Endometrium (tissue), 2 donors: ENCODE data around the gene BEAN1.

Source experiments
- FAIRE-seq: peaks from 2 replicates; lab custom pipeline; 2012; peaks lifted over from hg19 to GRCh38; lab: Jason Lieb, UNC
- donor health status: control.
- donor health status: control.

Gene BEAN1

DNA sequence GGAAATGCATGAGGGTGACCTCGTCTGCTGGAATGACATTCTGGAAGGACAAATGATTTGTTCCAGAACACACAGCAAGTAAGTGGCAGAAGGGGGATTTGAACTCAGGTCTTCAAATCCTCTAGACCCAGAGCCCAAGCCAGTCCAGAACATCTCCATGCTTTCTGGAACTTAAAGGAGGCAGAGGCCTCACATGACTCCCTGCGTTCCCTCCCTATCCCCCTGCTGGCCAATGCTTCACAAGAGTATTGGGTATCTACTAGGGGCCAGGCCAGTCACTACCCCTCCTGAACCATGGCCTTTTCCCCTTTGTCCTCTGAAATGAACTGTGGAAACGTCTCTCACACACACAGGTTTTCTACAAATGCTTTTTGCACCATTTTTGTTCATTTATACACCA is 7.6 kb upstream of the BEAN1 start:
- FAIRE-seq, result no peak

DNA sequence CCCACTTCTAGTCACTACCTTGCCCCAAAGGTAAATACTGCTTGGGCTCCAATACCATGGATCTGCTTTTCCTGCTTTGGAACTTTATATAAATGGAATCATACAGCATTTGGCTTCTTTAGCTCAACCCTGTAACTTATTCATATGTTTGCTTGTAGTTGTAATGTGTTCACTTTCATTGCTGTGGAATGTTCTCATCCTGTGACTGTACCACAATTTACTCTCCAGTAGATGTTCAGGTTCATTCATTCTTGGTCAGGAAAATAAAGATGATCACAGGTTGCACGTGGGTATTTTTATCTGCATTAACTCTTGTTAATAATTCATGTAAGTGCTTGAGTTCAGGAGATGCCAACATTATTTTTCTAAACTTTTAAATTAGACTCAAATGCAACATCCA is 6.7 kb upstream of the BEAN1 start:
- no peak for FAIRE-seq

DNA sequence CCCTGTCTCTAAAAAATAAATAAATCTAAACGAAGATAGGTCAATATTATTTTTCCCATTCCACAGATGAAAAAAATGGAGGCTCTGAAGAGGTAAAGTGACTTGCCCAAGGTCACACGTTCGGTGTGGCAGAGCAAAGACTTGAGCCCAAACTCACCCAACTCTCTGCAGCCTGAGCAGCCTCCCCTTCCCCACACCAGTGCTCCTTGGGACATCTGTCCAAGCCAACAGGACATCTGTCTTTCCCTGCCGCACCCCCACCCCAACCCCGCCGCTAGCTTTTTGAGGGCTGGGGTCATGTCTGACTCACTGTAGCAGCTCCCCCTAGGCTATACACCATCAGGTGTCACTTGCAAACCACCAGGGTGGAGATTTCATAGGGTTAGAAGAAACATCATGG is 5.2 kb upstream of the BEAN1 start:
- FAIRE-seq, result no peak

DNA sequence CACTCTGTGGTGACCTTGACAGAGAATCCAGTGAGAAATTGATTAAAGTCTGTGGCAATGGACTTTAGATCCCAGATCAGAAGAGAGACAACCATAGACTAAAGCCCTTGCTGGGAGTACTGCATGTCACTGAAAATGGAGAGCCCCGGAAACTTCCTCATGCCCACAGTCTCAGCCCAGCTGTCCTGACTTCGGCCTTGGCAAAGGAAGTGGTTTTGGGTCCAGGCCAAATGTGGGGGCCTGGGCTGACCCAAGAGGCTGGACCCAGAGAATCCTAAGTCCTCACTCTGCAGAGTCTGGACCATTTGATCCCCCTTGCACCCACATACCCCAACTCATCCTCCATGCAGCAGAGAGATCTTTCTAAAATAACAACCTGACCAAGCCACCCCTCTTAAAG is 4.7 kb upstream of the BEAN1 start:
- no peak for FAIRE-seq

DNA sequence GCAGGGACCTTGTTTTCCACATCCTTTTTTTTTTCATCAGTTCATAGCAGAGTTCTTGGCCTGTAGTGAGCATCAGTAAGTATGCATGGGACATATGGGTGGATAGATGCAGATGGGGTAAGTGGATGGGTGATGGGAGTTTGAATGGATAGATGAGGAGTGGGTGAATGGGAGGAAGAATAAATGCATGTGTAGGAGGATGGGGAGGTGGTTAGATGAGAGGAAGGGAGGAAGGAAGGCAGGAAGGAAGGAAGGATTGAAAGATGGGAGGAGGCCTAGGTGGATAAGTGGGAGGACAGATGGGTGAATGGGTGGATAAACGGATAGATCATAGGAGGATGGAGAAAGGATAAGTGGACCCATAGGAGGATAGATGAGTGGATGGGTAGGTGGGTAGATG is 3.9 kb upstream of the BEAN1 start:
- no peak for FAIRE-seq

DNA sequence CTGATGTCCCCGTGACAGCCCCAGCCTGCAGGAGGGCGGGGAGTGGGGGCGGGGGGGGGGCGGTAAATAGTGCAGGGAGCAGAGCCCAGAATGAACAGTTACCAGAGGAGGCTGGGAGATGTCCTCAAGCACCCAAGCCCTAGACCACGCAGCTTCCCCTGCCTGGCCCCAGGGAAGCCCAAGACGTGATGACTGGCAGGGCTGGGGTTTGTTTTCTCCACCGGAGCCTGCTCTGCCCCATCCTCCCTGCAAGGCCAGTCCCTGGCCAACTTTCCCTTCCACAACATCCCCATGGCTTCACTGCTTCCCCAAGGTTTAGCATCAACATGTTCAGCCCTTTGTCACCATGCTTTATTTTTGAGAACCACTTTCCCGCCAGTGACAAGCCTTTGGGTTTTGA is 1.4 kb upstream of the BEAN1 start:
- FAIRE-seq, result no peak

DNA sequence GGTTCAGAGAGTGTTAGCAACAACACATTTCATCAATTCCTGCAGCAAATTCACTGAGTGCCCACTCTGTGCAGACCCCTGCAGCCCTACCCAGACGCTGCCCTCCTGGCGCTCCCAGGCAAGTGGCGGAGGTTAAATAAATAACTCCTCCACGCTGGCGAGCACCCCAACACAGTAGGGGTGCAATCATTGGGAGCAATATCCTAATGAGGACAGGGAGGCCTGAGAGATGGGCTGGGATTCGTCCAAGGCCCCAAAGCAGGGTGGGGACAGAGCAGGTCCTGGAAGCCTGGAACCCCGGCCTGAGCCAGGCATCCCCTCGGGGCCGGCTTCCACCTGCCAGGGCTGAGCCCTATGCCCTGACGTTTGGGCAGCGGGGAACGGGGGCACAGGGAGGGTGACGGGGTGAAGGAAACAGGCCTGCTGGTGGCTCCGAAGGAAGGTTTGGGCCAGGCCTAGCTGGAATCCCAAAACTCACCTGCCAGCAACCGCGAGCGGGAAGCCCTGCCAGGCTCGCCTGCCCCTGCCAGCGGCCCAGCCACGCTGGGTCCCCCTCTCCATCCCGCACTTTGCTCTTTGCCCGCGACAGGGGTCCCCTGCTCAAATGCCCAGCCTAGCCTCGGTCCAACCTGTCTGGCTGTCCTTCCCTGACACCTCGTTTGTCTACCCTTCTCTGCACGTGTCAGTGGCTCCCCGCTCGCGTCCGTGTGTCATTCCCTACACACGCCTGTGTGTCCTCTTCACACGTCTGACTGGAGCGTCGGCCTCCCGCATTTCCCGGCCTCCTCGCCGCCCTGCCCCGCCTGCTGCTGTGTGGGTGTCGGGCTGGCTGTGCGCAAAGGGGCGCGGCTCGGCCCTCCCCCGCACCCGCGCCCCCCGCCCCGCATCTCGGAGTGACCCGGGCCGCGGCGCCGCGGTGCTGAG is 721 bp upstream of the BEAN1 start:
- FAIRE-seq, result no peak

DNA sequence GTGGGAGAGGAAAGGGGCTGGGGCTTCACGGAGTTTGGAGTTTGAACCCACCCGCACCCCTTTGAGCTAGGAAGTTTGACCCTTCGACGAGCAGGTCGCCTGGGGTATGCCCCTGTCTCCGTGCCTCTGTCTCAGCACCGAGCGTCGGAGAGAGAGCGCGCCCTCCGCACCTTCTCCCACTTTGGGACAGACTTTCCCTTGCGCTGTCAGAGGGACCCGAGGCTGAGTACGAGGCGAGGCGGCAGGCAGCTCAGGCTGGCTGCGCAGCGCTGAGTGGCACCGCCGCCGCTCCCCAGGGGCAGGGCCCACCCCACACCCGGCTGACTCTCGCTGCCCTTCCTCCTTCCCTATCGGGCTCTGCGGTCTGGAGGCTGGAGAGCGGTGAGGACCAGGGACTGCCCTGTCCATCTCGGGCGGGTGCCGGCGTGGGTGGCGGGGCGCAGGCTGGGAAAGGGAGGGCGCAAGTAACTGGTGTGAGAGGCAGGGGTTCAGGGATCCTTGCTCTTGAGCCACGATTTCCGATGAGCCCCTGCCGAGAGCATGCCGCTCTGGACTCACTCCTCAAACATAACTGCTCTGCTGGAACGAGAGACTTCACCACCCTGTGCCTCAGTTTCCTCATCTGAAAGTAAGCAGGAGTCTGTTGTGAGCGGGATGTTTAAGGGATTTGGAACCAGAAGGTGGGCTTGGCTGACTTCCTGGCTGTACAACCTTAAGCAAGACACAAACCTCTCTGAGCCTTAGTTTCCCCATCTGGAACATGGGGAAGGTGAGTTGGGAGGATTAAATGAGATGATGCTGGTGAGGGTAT is 981 bp downstream of the BEAN1 start:
- no peak for FAIRE-seq

DNA sequence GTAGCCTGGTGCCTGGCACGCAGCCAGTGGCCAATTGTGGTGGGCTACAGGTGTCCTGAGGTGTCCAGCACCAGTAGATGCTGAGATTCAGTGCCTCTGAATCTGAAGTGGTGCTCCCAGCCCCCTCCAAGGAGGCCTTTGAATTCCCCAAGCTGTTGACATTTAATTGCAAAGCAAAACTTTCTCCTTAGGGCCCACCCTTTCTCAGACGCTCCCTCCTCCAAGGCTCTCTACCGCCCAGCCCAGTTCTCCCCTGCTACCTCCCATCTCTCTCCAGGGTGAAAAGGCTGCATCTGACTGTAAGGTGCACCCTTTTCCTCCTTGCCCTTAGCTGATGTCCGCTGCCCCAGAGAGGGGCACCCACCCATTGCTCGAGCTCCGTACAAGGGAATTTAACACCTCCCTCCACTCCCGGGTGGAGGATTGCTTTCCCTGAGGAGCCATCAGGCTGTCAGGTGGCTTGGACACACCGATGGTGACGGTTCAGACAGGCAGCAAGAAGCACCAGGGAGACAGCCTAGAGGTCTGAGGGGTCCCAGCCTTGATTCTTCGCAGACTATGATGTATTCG is 1.7 kb downstream of the BEAN1 start:
- FAIRE-seq, result no peak

DNA sequence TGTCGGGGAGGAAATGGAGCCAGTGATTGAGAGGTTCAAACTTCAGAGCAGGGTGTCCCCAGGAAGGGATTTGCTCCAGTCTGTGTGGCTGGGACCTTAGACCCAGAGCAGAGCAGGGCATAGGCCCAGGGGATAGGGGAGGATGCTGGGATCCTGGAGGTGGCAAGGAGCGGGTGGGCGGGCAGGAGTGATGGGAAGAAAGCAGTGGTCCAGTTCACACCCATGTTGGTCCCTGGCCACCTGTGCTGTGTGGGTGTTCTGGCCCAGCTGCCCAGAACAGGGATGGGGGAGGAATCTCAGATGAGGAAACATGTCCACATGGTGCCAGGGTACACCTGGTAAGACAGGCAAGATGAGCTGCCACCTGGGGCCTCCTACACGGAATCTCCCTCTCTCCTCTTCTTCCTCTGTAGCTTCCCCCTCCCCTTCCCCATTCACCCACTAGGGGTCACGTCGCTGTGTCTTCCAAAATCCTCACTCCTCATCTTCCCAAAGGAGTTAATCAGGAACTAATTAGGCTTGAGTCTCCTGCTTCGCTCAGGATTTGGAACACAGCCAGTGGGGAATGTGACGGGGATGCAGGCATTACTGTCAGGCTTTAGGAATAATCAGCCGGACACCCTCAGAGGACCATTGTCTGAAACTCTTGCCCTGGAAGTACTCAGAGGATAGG is 2.3 kb downstream of the BEAN1 start:
- no peak for FAIRE-seq

DNA sequence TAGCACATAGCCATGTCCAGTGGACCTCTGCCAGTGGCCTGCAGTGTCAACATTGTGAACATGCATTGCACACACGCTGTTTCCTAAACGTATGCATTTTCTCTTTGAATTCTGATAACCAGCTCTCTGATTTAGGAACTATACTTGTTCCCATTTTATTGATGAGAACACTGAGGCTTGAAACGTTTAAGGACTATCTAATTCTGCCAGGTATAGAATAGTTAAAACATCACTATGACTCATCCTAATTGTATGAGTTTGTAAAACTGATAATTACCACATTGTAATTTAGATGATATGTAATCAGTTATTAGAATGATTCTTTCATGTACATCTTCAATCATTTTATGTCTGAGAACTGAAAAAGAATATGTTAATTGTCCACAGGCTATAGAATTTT is 3.1 kb downstream of the BEAN1 start:
- no peak for FAIRE-seq

DNA sequence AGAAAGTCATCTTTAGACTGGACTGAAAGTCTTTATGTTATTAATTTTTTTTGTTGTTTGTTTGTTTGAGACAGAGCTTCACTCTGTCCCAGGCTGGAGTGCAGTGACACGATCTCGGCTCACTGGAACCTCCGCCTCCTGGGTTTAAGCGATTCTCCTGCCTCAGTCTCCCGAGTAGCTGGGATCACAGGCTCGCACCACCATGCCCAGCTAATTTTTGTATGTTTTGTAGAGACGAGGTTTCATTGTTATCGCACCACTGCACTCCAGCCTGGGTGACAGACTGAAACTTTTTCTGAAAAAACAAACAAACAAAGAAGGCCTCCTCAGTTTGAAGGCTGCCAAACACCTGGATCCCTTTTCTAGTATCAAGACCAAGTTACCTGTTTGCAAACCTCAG is 4.7 kb downstream of the BEAN1 start:
- no peak for FAIRE-seq

DNA sequence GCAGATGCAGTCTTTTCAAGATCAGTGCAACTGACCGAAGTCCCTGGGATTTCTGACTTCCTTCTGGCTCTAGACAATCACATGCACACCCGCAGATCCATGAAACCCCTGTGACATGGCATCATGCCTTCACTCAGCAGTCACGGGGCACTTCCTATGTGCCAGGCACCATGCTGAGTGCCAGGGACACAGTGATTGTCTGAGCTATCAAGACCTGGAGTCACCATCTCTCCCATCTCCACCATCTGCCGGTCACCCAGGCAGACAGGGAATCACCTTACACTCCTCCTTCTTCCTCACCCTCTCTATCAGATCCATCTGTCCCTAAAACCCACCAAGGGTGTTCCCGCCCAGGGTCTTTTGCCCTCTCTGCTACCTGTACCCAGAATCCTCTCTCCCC is 5.3 kb downstream of the BEAN1 start:
- FAIRE-seq, result no peak

DNA sequence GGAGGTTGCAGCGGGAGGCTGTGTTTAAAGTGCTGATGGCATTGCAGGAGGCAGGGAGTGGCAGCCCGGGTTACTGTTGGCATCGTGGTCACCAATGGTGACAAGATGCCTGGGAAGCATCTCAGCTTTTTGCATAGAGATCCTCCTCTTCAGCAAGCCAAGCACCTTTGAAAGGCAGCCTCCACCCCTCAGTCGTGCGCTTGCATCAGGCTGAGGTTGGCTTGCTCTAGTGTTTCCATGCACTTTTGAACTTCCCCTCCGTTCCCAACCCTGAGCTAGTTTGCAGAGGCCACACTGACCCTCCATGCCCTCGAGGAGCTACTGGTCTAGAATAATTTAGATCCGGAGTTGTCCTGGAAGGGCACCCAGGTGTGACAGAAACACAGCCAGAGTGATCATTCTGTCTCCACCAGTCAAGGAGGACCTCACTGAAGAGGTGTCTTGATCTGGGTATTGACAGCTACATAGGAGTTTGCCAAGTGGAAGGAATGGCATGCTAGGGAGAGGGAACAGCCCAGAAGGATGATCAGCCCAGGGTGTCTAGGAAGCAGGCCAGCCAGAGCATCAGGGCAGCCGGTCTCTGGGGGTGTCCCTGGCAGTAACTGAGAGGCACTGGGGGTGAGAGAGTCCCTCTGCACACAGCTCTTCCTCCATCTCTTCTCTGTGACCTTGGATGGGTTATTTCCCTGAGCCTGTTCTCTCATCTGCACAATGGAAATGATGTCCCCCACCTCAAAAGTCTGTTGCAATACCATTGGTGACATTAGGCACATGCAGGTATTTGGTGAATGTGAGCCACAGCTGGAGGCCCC is 7.7 kb downstream of the BEAN1 start:
- no peak for FAIRE-seq

DNA sequence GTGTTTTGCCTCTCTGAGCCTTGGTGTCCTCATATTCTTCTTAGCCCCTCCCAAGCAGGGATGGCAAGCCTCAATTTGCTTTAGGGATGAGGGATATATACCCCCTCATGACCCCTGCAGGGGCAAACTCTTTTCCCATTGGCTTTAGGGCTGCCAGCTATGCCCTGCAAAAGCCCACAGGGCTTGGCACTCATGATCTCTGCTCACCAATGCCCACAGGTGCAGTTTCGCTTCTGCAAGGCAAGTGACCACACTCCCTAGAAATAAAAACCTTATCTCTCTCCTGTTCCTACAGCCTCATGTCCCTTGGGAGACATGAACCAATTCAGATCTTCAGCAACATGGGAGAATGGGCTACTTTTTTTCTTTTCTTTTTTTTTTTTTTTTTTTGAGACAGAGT is 8.8 kb downstream of the BEAN1 start:
- no peak for FAIRE-seq

DNA sequence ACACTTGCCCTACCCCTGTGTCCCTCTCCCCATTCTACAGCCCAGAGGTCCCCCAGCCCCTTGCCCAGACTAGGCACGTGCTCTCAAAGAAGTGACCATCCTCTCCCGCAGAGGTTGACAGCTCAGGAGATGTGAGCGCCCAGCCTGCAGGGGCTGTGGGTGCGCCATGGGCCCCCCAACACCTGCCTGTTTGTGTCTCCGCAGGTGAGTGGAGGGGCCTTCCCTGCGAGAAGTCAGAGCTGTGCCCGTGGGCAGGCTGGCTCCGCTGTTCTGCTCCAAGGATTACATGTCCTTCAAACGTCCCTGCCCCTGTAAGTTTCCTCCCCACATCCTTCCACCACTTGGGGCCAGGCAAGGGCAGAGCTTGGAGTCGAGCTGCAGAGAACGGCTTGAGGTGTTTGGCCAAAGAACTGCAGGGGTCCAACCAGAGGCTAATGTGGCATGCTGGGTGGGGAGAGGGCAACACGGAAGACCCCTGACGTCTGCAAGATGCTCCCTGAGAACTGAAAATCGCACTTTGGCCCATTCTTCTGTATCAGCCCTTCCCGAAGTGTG is 10.4 kb downstream of the BEAN1 start:
- no peak for FAIRE-seq

DNA sequence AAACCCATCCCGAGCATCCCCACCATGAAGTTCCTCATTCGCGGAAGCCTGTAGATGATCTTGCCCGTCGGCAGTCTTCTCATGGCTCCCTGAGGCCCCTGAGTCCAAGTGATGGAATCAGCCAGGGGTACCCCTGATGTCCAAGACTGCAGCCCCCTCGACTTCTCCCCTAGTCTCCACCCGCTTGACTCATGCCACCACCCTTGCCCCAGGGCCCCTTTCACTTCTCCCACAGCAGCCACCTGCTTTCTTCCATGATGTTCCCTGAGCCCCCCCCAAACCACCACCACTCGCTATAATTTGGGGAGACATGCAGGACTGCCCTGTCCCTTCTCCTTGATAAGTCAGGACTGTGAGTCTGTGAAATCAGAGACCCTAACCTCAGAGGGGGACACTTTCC is 11.4 kb downstream of the BEAN1 start:
- FAIRE-seq, result no peak

DNA sequence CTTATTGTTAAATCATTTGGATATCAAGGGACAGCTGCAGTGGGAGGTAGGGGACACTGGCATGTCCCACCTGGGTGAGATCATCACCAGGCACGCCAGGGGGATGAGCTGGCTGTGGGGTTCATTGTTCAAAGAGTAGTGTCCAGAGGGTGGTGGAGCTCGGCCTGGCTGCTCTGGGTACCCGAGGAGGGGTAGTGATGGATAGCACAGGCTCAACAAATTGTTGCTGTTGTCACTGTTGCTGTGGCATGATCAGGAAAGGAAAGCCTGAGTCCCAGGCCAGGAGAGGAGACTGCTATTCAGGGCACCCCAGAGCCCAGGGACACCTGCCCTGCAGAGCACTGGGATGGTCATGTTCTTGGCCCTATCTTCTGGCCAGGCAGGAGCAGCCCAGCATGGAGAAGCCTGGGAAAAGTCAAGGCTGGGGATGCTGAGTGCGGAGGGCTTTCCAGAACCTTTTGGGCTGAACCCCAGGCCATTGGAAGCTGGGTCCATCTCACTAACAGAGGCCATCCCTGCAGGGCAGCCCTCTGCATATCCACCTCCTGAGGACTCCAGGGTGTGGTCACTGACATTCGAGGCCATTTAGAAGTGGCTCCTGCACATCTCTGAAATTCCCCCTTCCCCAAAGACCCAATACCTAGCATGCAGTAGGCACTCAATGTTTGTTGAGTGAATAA is 12.1 kb downstream of the BEAN1 start:
- no peak for FAIRE-seq

DNA sequence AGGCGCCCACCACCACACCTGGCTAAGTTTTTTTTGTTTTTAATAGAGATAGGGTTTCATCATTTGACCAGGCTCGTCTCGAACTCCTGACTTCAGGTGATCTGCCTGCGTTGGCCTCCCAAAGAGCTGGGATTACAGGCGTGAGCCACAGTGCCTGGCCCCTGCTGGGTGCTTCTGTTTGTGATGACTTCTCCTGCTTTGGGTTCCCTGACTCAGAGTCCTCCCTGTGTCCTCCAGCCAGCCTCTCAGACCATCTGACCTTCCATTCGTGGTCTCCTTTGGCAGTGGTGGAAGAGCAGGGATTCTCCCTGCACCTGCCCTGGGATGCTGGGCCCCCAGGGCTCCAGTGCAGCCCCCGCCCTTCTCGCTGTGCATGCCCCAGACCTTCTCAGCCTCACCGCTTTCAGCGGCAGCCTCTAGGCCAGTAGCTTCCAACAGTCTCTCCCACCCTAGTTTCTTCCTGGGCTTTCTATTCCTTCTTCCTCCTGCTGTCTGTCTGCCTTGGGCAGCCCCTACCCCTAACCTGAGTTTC is 13.2 kb downstream of the BEAN1 start:
- no peak for FAIRE-seq

DNA sequence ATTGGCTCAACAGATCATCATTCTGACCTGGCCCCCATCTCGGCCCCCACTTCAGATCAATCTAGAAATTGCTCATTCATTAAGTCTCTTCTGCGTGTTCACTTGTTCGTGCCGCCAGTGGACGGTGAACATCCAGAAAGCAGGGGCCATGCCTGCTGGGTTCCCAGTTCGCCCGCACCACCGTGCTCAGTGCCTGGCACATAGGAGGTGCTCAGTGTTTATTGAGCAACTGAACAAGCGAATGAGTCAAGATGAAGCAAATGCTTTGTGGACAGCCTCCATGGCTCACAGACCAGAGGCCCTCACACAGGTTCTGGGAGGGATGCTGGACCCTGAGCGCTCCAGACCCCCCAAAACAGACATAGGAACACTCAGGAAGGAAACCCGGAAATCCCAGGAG is 13.9 kb downstream of the BEAN1 start:
- no peak for FAIRE-seq
